RWPE2 (cell line): ENCODE results near the gene EPC2.

Experiments used
- ATAC-seq: fragments of 200-7000 bp; cut with Tn5 transposase; 3 replicates; pipeline ENCODE4 v1.9.1; 2021; ENCODE audit warnings: low read depth
- DNase-seq: peaks from one replicate; pipeline ENCODE4 v3.0.0-alpha.2; 2020; ENCODE audit warnings: low spot score
- H3K27ac ChIP-seq: fragments of 450-650 bp; 2 replicates; pipeline ENCODE4 v1.5.1; 2017; ENCODE audit warnings: mild to moderate bottlenecking; ENCODE audit not compliant: poor library complexity, severe bottlenecking
- H3K27me3 ChIP-seq: fragments of 250-450 bp; sonication (Bioruptor Pico); 2 replicates; pipeline ENCODE4 v1.5.1; 2021; ENCODE audit warnings: mild to moderate bottlenecking, moderate library complexity; ENCODE audit not compliant: insufficient read depth, poor library complexity, severe bottlenecking
- H3K36me3 ChIP-seq: fragments of 250-450 bp; sonication (Bioruptor Pico); 2 replicates; pipeline ENCODE4 v1.5.1; 2020; ENCODE audit warnings: low read depth, mild to moderate bottlenecking, moderate library complexity
- H3K4me1 ChIP-seq: fragments of 250-450 bp; sonication (Bioruptor Pico); 2 replicates; pipeline ENCODE4 v1.5.1; 2021; ENCODE audit warnings: mild to moderate bottlenecking, moderate library complexity; ENCODE audit not compliant: insufficient read depth, poor library complexity, severe bottlenecking
- H3K4me3 ChIP-seq: fragments of 250-450 bp; sonication (Bioruptor Pico); 2 replicates; pipeline ENCODE4 v1.5.1; 2021; ENCODE audit warnings: mild to moderate bottlenecking, moderate library complexity; ENCODE audit not compliant: severe bottlenecking
- H3K9me3 ChIP-seq: fragments of 250-450 bp; sonication (Bioruptor Pico); 2 replicates; pipeline ENCODE4 v1.5.1; 2021; ENCODE audit warnings: mild to moderate bottlenecking, moderate library complexity; ENCODE audit not compliant: severe bottlenecking
- TF ChIP-seq, protein P1 (sequence below): fragments of 450-650 bp; IDR thresholded peaks from one replicate; pipeline ENCODE4 v1.5.1; 2017; ENCODE audit warnings: mild to moderate bottlenecking, moderate library complexity; ENCODE audit not compliant: poor library complexity, severe bottlenecking

EPC2 gene

DNA sequence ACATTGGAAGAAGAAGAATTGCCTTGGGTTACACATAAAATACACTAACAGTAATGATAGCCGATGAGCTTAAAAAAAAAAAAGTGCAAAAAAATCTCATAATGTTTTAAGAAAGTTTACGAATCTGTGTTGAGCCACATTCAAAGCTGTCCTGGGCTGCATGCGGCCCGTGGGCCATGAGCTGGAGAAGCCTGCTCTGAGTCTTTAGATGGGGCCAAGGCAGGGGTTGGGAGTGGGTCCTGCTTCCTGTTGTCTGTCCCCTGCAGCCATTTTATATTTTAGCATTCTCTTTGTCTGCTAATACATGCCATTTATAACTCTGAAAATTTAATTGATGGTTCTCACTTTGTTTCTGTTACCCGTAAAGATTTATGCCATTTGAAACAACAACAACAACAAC is 93.2 kb downstream of the EPC2 start:
- DNase-seq (no peak), ATAC-seq (no peak)
- no peak overlapping the region for H3K27ac ChIP-seq
- H3K27me3 ChIP-seq = no peaks in the 10 kb centered on the region
- no peaks in the 10 kb centered on the region for H3K36me3 ChIP-seq
- TF ChIP-seq, protein P1, sequence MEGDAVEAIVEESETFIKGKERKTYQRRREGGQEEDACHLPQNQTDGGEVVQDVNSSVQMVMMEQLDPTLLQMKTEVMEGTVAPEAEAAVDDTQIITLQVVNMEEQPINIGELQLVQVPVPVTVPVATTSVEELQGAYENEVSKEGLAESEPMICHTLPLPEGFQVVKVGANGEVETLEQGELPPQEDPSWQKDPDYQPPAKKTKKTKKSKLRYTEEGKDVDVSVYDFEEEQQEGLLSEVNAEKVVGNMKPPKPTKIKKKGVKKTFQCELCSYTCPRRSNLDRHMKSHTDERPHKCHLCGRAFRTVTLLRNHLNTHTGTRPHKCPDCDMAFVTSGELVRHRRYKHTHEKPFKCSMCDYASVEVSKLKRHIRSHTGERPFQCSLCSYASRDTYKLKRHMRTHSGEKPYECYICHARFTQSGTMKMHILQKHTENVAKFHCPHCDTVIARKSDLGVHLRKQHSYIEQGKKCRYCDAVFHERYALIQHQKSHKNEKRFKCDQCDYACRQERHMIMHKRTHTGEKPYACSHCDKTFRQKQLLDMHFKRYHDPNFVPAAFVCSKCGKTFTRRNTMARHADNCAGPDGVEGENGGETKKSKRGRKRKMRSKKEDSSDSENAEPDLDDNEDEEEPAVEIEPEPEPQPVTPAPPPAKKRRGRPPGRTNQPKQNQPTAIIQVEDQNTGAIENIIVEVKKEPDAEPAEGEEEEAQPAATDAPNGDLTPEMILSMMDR = no peak
- no peaks in the 10 kb centered on the region for H3K4me1 ChIP-seq
- H3K4me3 ChIP-seq = no peak overlapping the region
- H3K9me3 ChIP-seq = no peaks in the 10 kb centered on the region

DNA sequence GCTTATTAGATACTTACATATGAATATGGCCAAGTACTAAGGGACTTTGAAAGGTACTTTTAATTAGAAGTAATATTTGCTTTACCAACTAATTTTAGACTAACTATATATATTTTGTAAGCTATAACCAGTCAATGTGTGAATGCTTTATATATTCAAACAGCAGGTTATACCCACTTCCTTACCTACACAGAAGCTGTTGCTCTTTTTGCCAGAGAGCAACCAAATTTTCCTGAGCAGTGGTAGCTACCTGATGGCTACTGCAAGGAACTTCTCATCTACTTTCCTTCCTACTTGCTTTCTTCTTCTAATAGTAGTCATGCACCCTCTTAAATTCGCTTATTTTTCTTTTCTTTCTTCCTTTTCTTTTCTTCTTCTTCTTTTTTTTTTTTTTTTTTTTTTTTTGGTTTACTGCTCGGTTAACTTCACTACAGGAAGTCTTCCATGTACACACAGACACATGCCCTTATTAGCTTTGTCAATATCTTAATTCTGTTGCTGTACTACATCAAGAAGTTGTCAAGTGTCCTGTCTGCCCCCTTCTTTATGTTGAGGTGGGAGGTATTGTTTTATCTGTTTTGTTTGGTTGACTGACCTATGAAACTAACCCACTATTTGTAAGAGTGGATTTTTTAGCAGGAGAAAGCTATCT is 95.0 kb downstream of the EPC2 start:
- no peak overlapping the region for H3K27ac ChIP-seq
- no peaks in the 10 kb centered on the region for H3K9me3 ChIP-seq
- DNase-seq (no peak), ATAC-seq (no peak)
- no peaks in the 10 kb centered on the region for H3K4me1 ChIP-seq
- H3K36me3 ChIP-seq = no peaks in the 10 kb centered on the region; the same call in 1 of the 2 replicates
- no peak overlapping the region for H3K4me3 ChIP-seq
- TF ChIP-seq, protein P1 = no peak
- no peaks in the 10 kb centered on the region for H3K27me3 ChIP-seq

GRCh38 chr2:148742373-148742772 is 97.8 kb downstream of the EPC2 start:
- peak; percentile 36; the same call in 1 of the 3 replicates for ATAC-seq
- TF ChIP-seq, protein P1 = no peak
- no peak overlapping the region for H3K4me3 ChIP-seq
- H3K27me3 ChIP-seq = no peaks in the 10 kb centered on the region
- H3K27ac ChIP-seq = no peak overlapping the region
- no peak for DNase-seq
- H3K36me3 ChIP-seq = no peaks in the 10 kb centered on the region; the same call in 1 of the 2 replicates
- no peaks in the 10 kb centered on the region for H3K4me1 ChIP-seq
- H3K9me3 ChIP-seq = no peaks in the 10 kb centered on the region

DNA sequence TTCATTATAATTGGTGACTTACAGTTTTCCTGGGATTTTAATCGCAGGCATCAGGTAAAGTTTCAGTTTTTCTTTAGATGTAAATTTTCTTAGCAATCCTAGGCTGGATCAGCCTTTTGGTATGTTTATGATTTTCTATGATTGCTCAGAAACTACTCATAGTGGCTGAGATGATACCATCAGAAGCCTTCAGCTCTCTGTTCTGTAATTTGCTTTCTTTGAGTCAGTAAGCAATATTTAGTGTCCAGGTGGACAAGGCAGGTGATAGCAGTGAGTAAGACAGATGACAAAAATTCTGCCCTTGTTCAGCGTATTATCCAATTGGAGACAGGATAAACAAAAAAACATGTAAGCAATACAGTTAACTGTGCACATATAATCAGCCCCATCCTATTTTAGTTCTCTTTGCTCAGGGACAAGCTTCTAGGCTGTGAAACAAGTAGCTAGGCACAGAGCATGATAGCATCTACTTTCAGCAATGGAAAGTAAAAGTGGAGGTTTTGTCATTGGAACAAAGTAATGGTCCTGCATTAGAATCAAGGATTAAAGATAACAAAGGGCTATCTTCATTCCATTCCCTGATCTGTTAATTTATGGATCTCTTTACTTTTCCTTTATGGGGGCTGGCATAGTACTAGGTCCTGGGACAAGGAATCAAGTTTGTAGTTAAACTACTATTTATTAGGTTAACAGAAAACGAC is 100.8 kb downstream of the EPC2 start:
- ATAC-seq = 0 out of 3 replicates have a peak, but pooled peaks have one; percentile 17
- H3K4me1 ChIP-seq = no peaks in the 10 kb centered on the region

More for the DNA sequence above, 100.8 kb downstream of the EPC2 start:
- H3K27ac ChIP-seq = no peak overlapping the region
- TF ChIP-seq, protein P1 = no peak
- no peak for DNase-seq
- no peaks in the 10 kb centered on the region for H3K9me3 ChIP-seq
- H3K4me3 ChIP-seq = no peak overlapping the region
- H3K36me3 ChIP-seq = peaks cover 4% of the 10 kb centered on the region; the same call in 1 of the 2 replicates
- no peaks in the 10 kb centered on the region for H3K27me3 ChIP-seq
